ENCODE results near the gene SHPK.
"Not testable (repeated sequence)": the region's sequence is repeated elsewhere in the genome, so short reads cannot be mapped to it uniquely, and the experiment has no call there.

Gene SHPK

GRCh38 chr17:3574231-3574630, 61.8 kb downstream of the SHPK start:
- Mint-ChIP-seq H3K27me3 (no peaks in the 10 kb centered on the region), H3K4me3 (no peak overlapping the region), H3K4me1 (ENCODE audit: low read depth) (peaks cover 7% of the 10 kb centered on the region), H3K36me3 (ENCODE audit: low read depth) (peaks cover 96% of the 10 kb centered on the region), H3K27ac (no peak overlapping the region), H3K9me3 (no peaks in the 10 kb centered on the region)
- intact Hi-C loops (cut with micrococcal nuclease): no loop called here

- peaks cover 7% of the 10 kb centered on the region for H3K4me1 Mint-ChIP-seq (ENCODE audit: low read depth)
- no peaks in the 10 kb centered on the region for H3K9me3 Mint-ChIP-seq
- intact Hi-C loops (cut with micrococcal nuclease): no loop called here
- no peak overlapping the region for H3K4me3 Mint-ChIP-seq
- H3K27me3 Mint-ChIP-seq: no peaks in the 10 kb centered on the region
- H3K36me3 Mint-ChIP-seq (ENCODE audit: low read depth): peaks cover 96% of the 10 kb centered on the region
- H3K27ac Mint-ChIP-seq: no peak overlapping the region
Measured at GRCh38 chr17:3573246-3574100, 62.6 kb downstream of the SHPK start.

- Mint-ChIP-seq H3K27me3 (no peaks in the 10 kb centered on the region), H3K9me3 (no peaks in the 10 kb centered on the region), H3K27ac (no peak overlapping the region), H3K4me1 (ENCODE audit: low read depth) (peaks cover 7% of the 10 kb centered on the region), H3K4me3 (no peak overlapping the region), H3K36me3 (ENCODE audit: low read depth) (peaks cover 100% of the 10 kb centered on the region)
- intact Hi-C loops (cut with micrococcal nuclease): no loop called here
Measured at GRCh38 chr17:3572231-3572630, 63.8 kb downstream of the SHPK start.

- no peak overlapping the region for H3K27ac Mint-ChIP-seq
- no peaks in the 10 kb centered on the region for H3K27me3 Mint-ChIP-seq
- peaks cover 100% of the 10 kb centered on the region for H3K36me3 Mint-ChIP-seq (ENCODE audit: low read depth)
Measured at GRCh38 chr17:3571043-3571900, 64.8 kb downstream of the SHPK start.

GRCh38 chr17:3569534-3570137, 66.4 kb downstream of the SHPK start:
- Mint-ChIP-seq H3K4me1 (ENCODE audit: low read depth) (no peaks in the 10 kb centered on the region), H3K4me3 (no peak overlapping the region), H3K27ac (no peak overlapping the region), H3K9me3 (no peaks in the 10 kb centered on the region), H3K36me3 (ENCODE audit: low read depth) (peaks cover 100% of the 10 kb centered on the region), H3K27me3 (no peaks in the 10 kb centered on the region)
- intact Hi-C loops (cut with micrococcal nuclease): no loop called here

More at GRCh38 chr17:3571043-3571900, 64.8 kb downstream of the SHPK start:
- intact Hi-C loops (cut with micrococcal nuclease): no loop called here
- H3K9me3 Mint-ChIP-seq: no peaks in the 10 kb centered on the region
- H3K4me1 Mint-ChIP-seq (ENCODE audit: low read depth): peaks cover 7% of the 10 kb centered on the region
- H3K4me3 Mint-ChIP-seq: no peak overlapping the region

GRCh38 chr17:3566551-3566950, 69.5 kb downstream of the SHPK start:
- peaks cover 11% of the 10 kb centered on the region for H3K4me1 Mint-ChIP-seq (ENCODE audit: low read depth)
- peaks cover 75% of the 10 kb centered on the region for H3K36me3 Mint-ChIP-seq (ENCODE audit: low read depth)
- H3K27ac Mint-ChIP-seq: no peak overlapping the region
- H3K9me3 Mint-ChIP-seq: no peaks in the 10 kb centered on the region
- H3K27me3 Mint-ChIP-seq: no peaks in the 10 kb centered on the region
- no peak overlapping the region for H3K4me3 Mint-ChIP-seq
- intact Hi-C loops (cut with micrococcal nuclease): no loop called here

- Mint-ChIP-seq H3K27ac (no peak overlapping the region), H3K27me3 (peaks cover 1% of the 10 kb centered on the region), H3K4me3 (no peak overlapping the region), H3K9me3 (no peaks in the 10 kb centered on the region), H3K4me1 (ENCODE audit: low read depth) (peaks cover 11% of the 10 kb centered on the region), H3K36me3 (ENCODE audit: low read depth) (peaks cover 61% of the 10 kb centered on the region)
- intact Hi-C loops (cut with micrococcal nuclease): no loop called here
Measured at GRCh38 chr17:3565143-3565542, 70.9 kb downstream of the SHPK start.

- H3K4me3 Mint-ChIP-seq; H3K27ac Mint-ChIP-seq; H3K9me3 Mint-ChIP-seq; H3K27me3 Mint-ChIP-seq; intact Hi-C loops (cut with micrococcal nuclease): not testable (repeated sequence)
- Mint-ChIP-seq H3K36me3 (ENCODE audit: low read depth) (peaks cover 52% of the 10 kb centered on the region), H3K4me1 (ENCODE audit: low read depth) (peaks cover 11% of the 10 kb centered on the region)
Measured at GRCh38 chr17:3564241-3564640, 71.8 kb downstream of the SHPK start.

- peaks cover 1% of the 10 kb centered on the region for H3K27me3 Mint-ChIP-seq
- peaks cover 2% of the 10 kb centered on the region for H3K36me3 Mint-ChIP-seq (ENCODE audit: low read depth)
- intact Hi-C loops (cut with micrococcal nuclease): no loop called here
- H3K4me1 Mint-ChIP-seq (ENCODE audit: low read depth): peaks cover 11% of the 10 kb centered on the region
- H3K27ac Mint-ChIP-seq: no peak overlapping the region
- no peaks in the 10 kb centered on the region for H3K9me3 Mint-ChIP-seq
- H3K4me3 Mint-ChIP-seq: no peak overlapping the region
Measured at GRCh38 chr17:3559270-3559645, 76.8 kb downstream of the SHPK start.

- Mint-ChIP-seq H3K4me1 (ENCODE audit: low read depth) (peaks cover 11% of the 10 kb centered on the region), H3K4me3 (no peak overlapping the region), H3K27me3 (peaks cover 1% of the 10 kb centered on the region), H3K9me3 (no peaks in the 10 kb centered on the region), H3K36me3 (ENCODE audit: low read depth) (no peaks in the 10 kb centered on the region), H3K27ac (no peak overlapping the region)
- intact Hi-C loops (cut with micrococcal nuclease): no loop called here
Measured at GRCh38 chr17:3558603-3559269, 77.3 kb downstream of the SHPK start.
